ENCODE measurements around the gene TTLL11.

GRCh38 chr9:122127396-122127798 is 34.3 kb upstream of the TTLL11 start:
- no peak for TF ChIP-seq RAD21 (IDR thresholded peaks at IDR 0.05; ENCODE audit: low read depth)
- no peak for TF ChIP-seq CEBPB (IDR thresholded peaks at IDR 0.05)
- TF ChIP-seq TAF1 (IDR thresholded peaks at IDR 0.05; ENCODE audit: low read depth), result no peak
- no peak for TF ChIP-seq NFIC (IDR thresholded peaks at IDR 0.05)
- TF ChIP-seq EGR1 (IDR thresholded peaks at IDR 0.05), result no peak
- TF ChIP-seq EP300 (IDR thresholded peaks at IDR 0.05; ENCODE audit: borderline replicate concordance), result no peak
- TF ChIP-seq YY1 (IDR thresholded peaks at IDR 0.05; ENCODE audit: low read depth), result no peak
- no peak for TF ChIP-seq FOXM1 (IDR thresholded peaks at IDR 0.05; ENCODE audit: borderline replicate concordance, low read depth)
- TF ChIP-seq TCF12 (IDR thresholded peaks at IDR 0.05; ENCODE audit: low read depth), result no peak
- no peak for TF ChIP-seq TEAD4 (IDR thresholded peaks at IDR 0.05)
- no peak for TF ChIP-seq MAX (IDR thresholded peaks at IDR 0.05)
- TF ChIP-seq REST (IDR thresholded peaks at IDR 0.05; ENCODE audit: low read depth), result no peak
- no peak for TF ChIP-seq CREB1 (IDR thresholded peaks at IDR 0.05; ENCODE audit: low read depth)

All from Ishikawa (cell line).